CD14-positive monocyte (primary cell): ENCODE measurements around the gene SLF2. TPM values are rescaled to one million over a fixed set of nuclear protein-coding genes. Genes with fewer than 3 reads are reported as not detected.

Experiments used
- DNase-seq, 3 donors: peaks; one replicate each; pipeline ENCODE4 v3.0.0-alpha.2; 2011 to 2022
- H2AFZ ChIP-seq: 2 replicates; pipeline ENCODE4 v1.6.0; 2012; ENCODE audit warnings: mild to moderate bottlenecking, low read depth, low read length, inconsistent platforms; ENCODE audit not compliant: insufficient read depth, poor library complexity, severe bottlenecking
- H3K27ac ChIP-seq, 2 donors: 1 replicate in 1 of 2; 2 replicates in 1 of 2; pipeline ENCODE4 v1.5.1; 2012 to 2013; ENCODE audit warnings: low read length in 2 of 2, control low read depth in 1 of 2, inconsistent platforms in 1 of 2, low read depth in 1 of 2, mild to moderate bottlenecking in 1 of 2
- H3K27me3 ChIP-seq, 2 donors: one replicate each; pipeline versions ENCODE4 v1.6.0 to v1.6.1; 2011 to 2013; ENCODE audit warnings: low read length in 2 of 2; ENCODE audit not compliant: control insufficient read depth in 2 of 2, insufficient read depth in 2 of 2
- H3K36me3 ChIP-seq, 2 donors: replicated peaks in 1 of 2; 1 replicate in 1 of 2; 2 replicates in 1 of 2; pipeline versions ENCODE4 v1.5.1 to v1.6.1; 2012 to 2013; ENCODE audit warnings: low read length in 2 of 2, control low read depth in 1 of 2, inconsistent platforms in 1 of 2, mild to moderate bottlenecking in 1 of 2; ENCODE audit not compliant: insufficient read depth in 2 of 2, control insufficient read depth in 1 of 2
- H3K4me1 ChIP-seq, 2 donors: 1 replicate in 1 of 2; 2 replicates in 1 of 2; pipeline versions ENCODE4 v1.5.1 to v1.6.1; 2012 to 2013; ENCODE audit warnings: low read length in 2 of 2, control low read depth in 1 of 2, inconsistent platforms in 1 of 2, mild to moderate bottlenecking in 1 of 2, moderate library complexity in 1 of 2; ENCODE audit not compliant: insufficient read depth in 2 of 2, control insufficient read depth in 1 of 2
- H3K4me2 ChIP-seq: replicated peaks from 2 replicates; pipeline ENCODE3; 2012; ENCODE audit warnings: low read length, moderate library complexity, mild to moderate bottlenecking; ENCODE audit not compliant: poor library complexity, severe bottlenecking; ENCODE audit errors: extremely low read depth
- H3K4me3 ChIP-seq, 3 experiments: fragments of 200-600 bp in 1 of 3; sonication (generic) in 1 of 3; replicated peaks in 1 of 3; 1 replicate in 2 of 3; 2 replicates in 1 of 3; pipeline ENCODE4 v1.5.1; 2011 to 2013; ENCODE audit warnings: low read length in 3 of 3, mild to moderate bottlenecking in 3 of 3, control low read depth in 2 of 3, low read depth in 2 of 3, inconsistent platforms in 1 of 3, moderate library complexity in 1 of 3
- H3K79me2 ChIP-seq: 2 replicates; pipeline ENCODE4 v1.6.0; 2012; ENCODE audit warnings: mild to moderate bottlenecking, control low read depth, inconsistent platforms, low read length, moderate library complexity; ENCODE audit not compliant: insufficient read depth
- H3K9ac ChIP-seq: 2 replicates; pipeline ENCODE4 v1.6.0; 2017; ENCODE audit warnings: low read length, mild to moderate bottlenecking; ENCODE audit not compliant: insufficient read depth, poor library complexity, severe bottlenecking
- H3K9me3 ChIP-seq, 2 donors: replicated peaks in 1 of 2; 1 replicate in 1 of 2; 2 replicates in 1 of 2; pipeline versions ENCODE4 v1.5.1 to v1.6.1; 2012 to 2013; ENCODE audit warnings: low read length in 2 of 2, control low read depth in 1 of 2; ENCODE audit not compliant: control insufficient read depth in 1 of 2, insufficient read depth in 1 of 2
- H4K20me1 ChIP-seq: 2 replicates; pipeline ENCODE4 v1.6.0; 2012; ENCODE audit warnings: mild to moderate bottlenecking, low read length, control low read depth, moderate library complexity; ENCODE audit not compliant: insufficient read depth
- H3K27ac Mint-ChIP-seq, 7 donors: one replicate each; pipeline ENCODE4 v1.8.0; 2020; ENCODE audit warnings: mild to moderate bottlenecking in 7 of 7, mixed read lengths in 7 of 7, moderate library complexity in 6 of 7, inconsistent platforms in 2 of 7
- H3K27me3 Mint-ChIP-seq, 3 donors: one replicate each; pipeline ENCODE4 v1.8.0; 2021 to 2022; ENCODE audit warnings: low read depth in 3 of 3, mild to moderate bottlenecking in 3 of 3, mixed read lengths in 3 of 3, moderate library complexity in 3 of 3, inconsistent platforms in 1 of 3
- H3K36me3 Mint-ChIP-seq, 2 donors: one replicate each; pipeline ENCODE4 v1.8.0; 2020; ENCODE audit warnings: mixed read lengths in 2 of 2, inconsistent platforms in 1 of 2, mild to moderate bottlenecking in 1 of 2
- H3K4me1 Mint-ChIP-seq: one replicate; pipeline ENCODE4 v1.8.0; 2020; ENCODE audit warnings: mild to moderate bottlenecking, mixed read lengths
- H3K4me3 Mint-ChIP-seq, 2 donors: one replicate each; pipeline ENCODE4 v1.8.0; 2020; ENCODE audit warnings: mild to moderate bottlenecking in 2 of 2, mixed read lengths in 2 of 2, moderate library complexity in 1 of 2
- H3K9me3 Mint-ChIP-seq, 7 donors: one replicate each; pipeline ENCODE4 v1.8.0; 2020 to 2022; ENCODE audit warnings: mixed read lengths in 7 of 7, mild to moderate bottlenecking in 6 of 7, moderate library complexity in 6 of 7, inconsistent platforms in 2 of 7
- WGBS: methylation state at CpG from one replicate; pipeline ENCODE4 v1.1.5; 2013; ENCODE audit warnings: missing lambda C conversion rate; ENCODE audit not compliant: insufficient coverage; 5-methylcytosine and 5-hydroxymethylcytosine counted together
- intact Hi-C, 2 donors: fragments of 100-400 bp; cut with micrococcal nuclease; formaldehyde crosslinking; loops; one replicate each; pipeline versions ENCODE4 v1.15.0 to v1.15.1; 2023
- polyA plus RNA-seq, 3 donors: library from polyadenylated mRNA; depleted of rRNA in 1 of 3; unstranded in 2 of 3; stranded (reverse) in 1 of 3; fragments of 300-500 nt in 2 of 3; fragments of >200 nt in 1 of 3; fragmentation: Illumina TruSeq in 2 of 3; gene quantifications; 1 replicate in 2 of 3; 2 replicates in 1 of 3; pipeline ENCODE4 v1.2.3, GENCODE V29; 2012 to 2021
- TF ChIP-seq, protein P1 (sequence below): fragments of 200-600 bp; IDR thresholded peaks from one replicate; pipeline ENCODE4 v1.8.0; 2022; ENCODE audit warnings: antibody characterized with exemption, mild to moderate bottlenecking

Gene SLF2
- polyA plus RNA-seq, 3 donors, result 5.8 to 11.3 (median 6.4) TPM

DNA sequence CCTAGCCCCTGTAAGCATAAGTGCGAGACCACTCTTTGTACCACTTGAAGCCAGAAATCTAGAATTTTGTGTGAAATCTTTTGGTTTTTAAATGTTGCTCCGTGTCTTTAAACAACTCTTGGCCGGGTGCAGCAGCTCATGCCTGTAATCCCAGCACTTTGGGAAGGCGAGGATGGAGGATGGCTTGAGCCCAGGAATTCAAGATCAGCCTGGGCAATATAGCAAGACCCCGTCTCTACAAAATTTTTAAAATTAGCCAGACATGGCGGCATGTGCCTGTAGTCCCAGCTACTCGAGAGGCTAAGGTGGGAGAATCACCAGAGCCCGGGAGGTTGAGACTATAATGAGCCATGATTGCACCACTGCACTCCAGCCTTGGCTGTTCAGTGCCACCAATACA is 4.4 kb upstream of the SLF2 start:
- Histone ChIP-seq H2AFZ (no peak overlapping the region), H4K20me1 (peaks cover 5% of the 10 kb centered on the region), H3K9me3 (no peaks in the 10 kb centered on the region), H3K79me2 (peaks cover 5% of the 10 kb centered on the region), H3K4me1 (peaks cover 12 to 13% of the 10 kb centered on the region in 2 donors), H3K36me3 (no peaks in the 10 kb centered on the region), H3K4me2 (no peak overlapping the region), H3K4me3 (no peak overlapping the region), H3K27me3 (peaks cover 0 to under 1% of the 10 kb centered on the region in 2 donors), H3K27ac (no peak overlapping the region), H3K9ac (no peak overlapping the region)
- 97% methylated on average over 7 of the region's 8 CpGs for WGBS
- H3K27ac Mint-ChIP-seq, result no peak overlapping the region
- peak overlapping the region in 1 of 2 donors; percentile 21 for H3K4me3 Mint-ChIP-seq
- intact Hi-C loops, result no loop called here
- no peak for DNase-seq
- no peaks in the 10 kb centered on the region for H3K9me3 Mint-ChIP-seq
- H3K27me3 Mint-ChIP-seq, result peaks cover 0 to 5% (median 4%) of the 10 kb centered on the region in 3 donors
- H3K4me1 Mint-ChIP-seq, result peaks cover 17% of the 10 kb centered on the region
- no peaks in the 10 kb centered on the region for H3K36me3 Mint-ChIP-seq
- TF ChIP-seq, protein P1, sequence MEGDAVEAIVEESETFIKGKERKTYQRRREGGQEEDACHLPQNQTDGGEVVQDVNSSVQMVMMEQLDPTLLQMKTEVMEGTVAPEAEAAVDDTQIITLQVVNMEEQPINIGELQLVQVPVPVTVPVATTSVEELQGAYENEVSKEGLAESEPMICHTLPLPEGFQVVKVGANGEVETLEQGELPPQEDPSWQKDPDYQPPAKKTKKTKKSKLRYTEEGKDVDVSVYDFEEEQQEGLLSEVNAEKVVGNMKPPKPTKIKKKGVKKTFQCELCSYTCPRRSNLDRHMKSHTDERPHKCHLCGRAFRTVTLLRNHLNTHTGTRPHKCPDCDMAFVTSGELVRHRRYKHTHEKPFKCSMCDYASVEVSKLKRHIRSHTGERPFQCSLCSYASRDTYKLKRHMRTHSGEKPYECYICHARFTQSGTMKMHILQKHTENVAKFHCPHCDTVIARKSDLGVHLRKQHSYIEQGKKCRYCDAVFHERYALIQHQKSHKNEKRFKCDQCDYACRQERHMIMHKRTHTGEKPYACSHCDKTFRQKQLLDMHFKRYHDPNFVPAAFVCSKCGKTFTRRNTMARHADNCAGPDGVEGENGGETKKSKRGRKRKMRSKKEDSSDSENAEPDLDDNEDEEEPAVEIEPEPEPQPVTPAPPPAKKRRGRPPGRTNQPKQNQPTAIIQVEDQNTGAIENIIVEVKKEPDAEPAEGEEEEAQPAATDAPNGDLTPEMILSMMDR, result no peak

DNA sequence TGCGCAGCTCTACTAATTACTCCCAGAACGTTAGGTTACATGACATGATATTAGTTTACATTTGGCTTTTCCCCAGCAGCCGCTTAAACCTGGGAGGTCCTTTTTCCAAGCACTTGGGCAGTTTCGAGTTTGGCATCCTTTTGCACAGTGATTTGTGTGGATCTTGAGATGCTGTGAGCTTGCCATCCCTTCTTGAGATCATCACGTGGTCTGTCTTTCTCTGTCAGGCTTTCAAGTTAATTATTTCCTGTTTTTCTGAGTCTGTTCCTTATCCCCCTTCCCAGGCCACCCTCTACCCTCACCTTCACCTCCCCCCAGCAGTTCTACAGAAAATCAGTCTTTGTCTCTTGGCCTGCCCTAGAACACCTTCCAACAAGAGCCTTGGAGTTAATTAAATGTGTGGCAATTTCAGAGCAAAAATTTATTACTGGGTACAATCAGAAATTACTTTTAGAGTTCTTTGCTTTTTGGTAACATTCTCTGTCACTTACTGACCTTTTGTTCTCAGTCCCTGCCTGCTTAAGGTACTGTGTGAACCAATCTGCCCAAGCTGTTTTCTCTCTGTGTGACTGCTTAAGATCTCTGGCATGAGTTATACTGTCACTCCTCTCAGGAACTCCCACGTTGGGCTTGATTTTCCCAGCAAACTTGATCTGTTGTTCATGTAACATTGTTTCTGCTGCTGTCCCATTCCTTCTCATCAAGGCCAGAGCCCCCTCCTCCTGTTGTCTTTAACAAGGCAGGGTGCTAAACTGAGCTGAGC is 3.1 kb upstream of the SLF2 start:
- H3K9ac ChIP-seq, result no peak overlapping the region
- peaks cover 28% of the 10 kb centered on the region for H3K4me1 Mint-ChIP-seq
- no peaks in the 10 kb centered on the region for H3K36me3 ChIP-seq
- H3K27me3 ChIP-seq, result no peaks in the 10 kb centered on the region
- WGBS, result 44% methylated on average over 1 of the region's 6 CpGs
- no peaks in the 10 kb centered on the region for H3K9me3 Mint-ChIP-seq
- no peaks in the 10 kb centered on the region for H3K36me3 Mint-ChIP-seq
- peaks cover 18% of the 10 kb centered on the region for H4K20me1 ChIP-seq
- H3K4me1 ChIP-seq, result peaks cover 20 to 22% of the 10 kb centered on the region in 2 donors
- H2AFZ ChIP-seq, result peak overlapping the region; percentile 7
- no peak overlapping the region for H3K27ac ChIP-seq
- no peak overlapping the region for H3K4me3 Mint-ChIP-seq
- peak overlapping the region in 3 of 7 donors; percentile 2 to 69 (median 20) for H3K27ac Mint-ChIP-seq
- H3K4me2 ChIP-seq, result no peak overlapping the region
- intact Hi-C loops, result loop anchor here (5.0 to 10.0 kb wide), 2 partner anchors 75 to 78 kb away; partner anchors contain the start of genes MRPL43 (in 2 of the 2) and TWNK (in 2 of the 2)
- DNase-seq, result no peak
- peaks cover 18% of the 10 kb centered on the region for H3K79me2 ChIP-seq
- no peak overlapping the region for H3K4me3 ChIP-seq
- no peaks in the 10 kb centered on the region for H3K9me3 ChIP-seq
- TF ChIP-seq, protein P1, result no peak
- H3K27me3 Mint-ChIP-seq, result peaks cover 0 to 4% (median 3%) of the 10 kb centered on the region in 3 donors
